Activated CD4-positive, alpha-beta memory T cell treated with anti-CD3 and anti-CD28 coated beads for 36 hours (primary cell): ENCODE data around the gene MPL. TPM values are rescaled to one million over a fixed set of nuclear protein-coding genes. Genes with fewer than 3 reads are reported as not detected.

Experiments
- CTCF ChIA-PET: fragments of 350-600 bp; sonication (Branson Sonifier 250); formaldehyde crosslinking; loops from one replicate; lab custom pipeline; 2021; ENCODE audit warnings: antibody characterized with exemption, inconsistent platforms; lab: Charles Lee
- POLR2A ChIA-PET: fragments of 350-600 bp; sonication (Branson Sonifier 250); formaldehyde crosslinking; loops from one replicate; lab custom pipeline; 2021; ENCODE audit warnings: antibody characterized with exemption; lab: Charles Lee
- DNase-seq: peaks from one replicate; pipeline ENCODE4 v3.0.0-alpha.2; 2020
- H3K27ac Mint-ChIP-seq: one replicate; pipeline ENCODE4 v1.8.0; 2021; ENCODE audit warnings: mixed read lengths
- H3K27me3 Mint-ChIP-seq: one replicate; pipeline ENCODE4 v1.8.0; 2021; ENCODE audit warnings: mixed read lengths
- H3K36me3 Mint-ChIP-seq: one replicate; pipeline ENCODE4 v1.8.0; 2021; ENCODE audit warnings: mixed read lengths
- H3K4me1 Mint-ChIP-seq: one replicate; pipeline ENCODE4 v1.8.0; 2021; ENCODE audit warnings: low read depth, mixed read lengths
- H3K4me3 Mint-ChIP-seq: one replicate; pipeline ENCODE4 v1.8.0; 2021; ENCODE audit warnings: mild to moderate bottlenecking, mixed read lengths
- H3K9me3 Mint-ChIP-seq: one replicate; pipeline ENCODE4 v1.8.0; 2021; ENCODE audit warnings: mixed read lengths
- intact Hi-C: fragments of 100-400 bp; cut with micrococcal nuclease; formaldehyde crosslinking; loops from one replicate; pipeline ENCODE4 v1.15.1; 2023
- total RNA-seq, 2 experiments: library from RNA; stranded (reverse); gene quantifications; one replicate each; pipeline ENCODE4 v1.2.3, GENCODE V29; 2021

MPL gene
- total RNA-seq, result not detected

- Mint-ChIP-seq H3K4me1 (no peaks in the 10 kb centered on the region), H3K27me3 (no peaks in the 10 kb centered on the region), H3K36me3 (no peaks in the 10 kb centered on the region), H3K9me3 (no peaks in the 10 kb centered on the region), H3K27ac (no peak within 1 kb of the TSS), H3K4me3 (no peak within 1 kb of the TSS)
- intact Hi-C loops, result no loop called here
- ChIA-PET CTCF (interaction anchor here (1.2 kb wide), 1 partner anchor 9 kb away, joined by 3 read pairs; no protein-coding TSS in a partner anchor), POLR2A (no interaction called here)
- DNase-seq, result no peak
These were observed at the start of gene MPL for GRCh38 chr1:43337588-43337987. MPL (plus strand) TSS chr1:43337818; CDS start chr1:43337849, 31 bp downstream.

- H3K4me1 Mint-ChIP-seq, result no peaks in the 10 kb centered on the region
- CTCF ChIA-PET, result no interaction called here
- DNase-seq, result no peak
- H3K36me3 Mint-ChIP-seq, result no peaks in the 10 kb centered on the region
- H3K9me3 Mint-ChIP-seq, result no peaks in the 10 kb centered on the region
- intact Hi-C loops, result no loop called here
- no peak overlapping the region for H3K4me3 Mint-ChIP-seq
- no peak overlapping the region for H3K27ac Mint-ChIP-seq
- H3K27me3 Mint-ChIP-seq, result no peaks in the 10 kb centered on the region
- POLR2A ChIA-PET, result no interaction called here
These were observed 49.4 kb upstream of the MPL start for GRCh38 chr1:43288058-43288784.

DNA sequence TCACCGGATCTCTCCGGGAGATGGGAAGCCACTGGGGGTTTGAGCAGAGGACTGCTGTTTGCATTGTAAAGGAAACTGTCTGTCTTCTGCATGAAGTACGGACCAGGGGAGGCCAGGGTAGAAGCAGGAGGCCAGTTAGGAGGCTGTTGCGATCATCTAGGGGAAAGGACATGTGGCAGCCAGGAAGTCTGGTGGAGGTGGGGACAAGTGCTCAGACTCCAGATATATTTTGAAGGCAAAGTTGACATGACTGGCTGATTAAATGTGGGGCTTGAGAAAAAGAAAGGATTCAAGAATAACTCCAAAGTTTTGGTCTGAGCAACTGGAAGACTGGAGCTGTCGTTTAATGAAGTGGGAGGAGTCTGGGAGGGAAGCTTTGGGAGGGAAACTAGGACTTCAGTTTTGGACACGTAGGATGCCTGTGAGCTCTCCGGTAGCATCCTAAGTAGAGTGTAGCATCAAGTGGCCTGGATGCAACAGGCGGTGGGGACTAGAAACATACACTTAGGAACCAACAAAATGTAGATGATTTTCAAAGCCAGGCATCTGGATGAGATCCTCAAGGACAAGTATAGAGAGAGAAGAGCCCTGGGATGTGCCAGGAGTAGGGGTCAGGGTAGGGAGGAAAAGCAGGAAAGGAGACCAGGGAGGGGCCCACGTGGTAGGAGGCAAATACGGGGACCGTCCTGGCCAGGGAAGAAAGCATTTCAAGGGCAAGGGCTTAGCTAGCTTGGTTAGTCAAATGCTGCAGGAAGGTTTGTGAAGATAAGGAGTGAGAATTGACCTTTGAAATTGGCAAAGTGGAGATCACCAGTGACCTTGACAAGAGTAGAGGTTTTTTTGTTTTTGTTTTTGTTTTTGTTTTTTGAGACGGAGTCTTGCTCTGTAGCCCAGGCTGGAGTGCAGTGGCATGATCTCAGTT, 48.6 kb upstream of the MPL start:
- ChIA-PET POLR2A (interaction anchor here (1.6 kb wide), 1 partner anchor 14 kb away, joined by 3 read pairs; no protein-coding TSS in a partner anchor), CTCF (no interaction called here)
- no peaks in the 10 kb centered on the region for H3K4me1 Mint-ChIP-seq
- H3K36me3 Mint-ChIP-seq, result no peaks in the 10 kb centered on the region
- no peaks in the 10 kb centered on the region for H3K27me3 Mint-ChIP-seq
- H3K4me3 Mint-ChIP-seq, result no peak overlapping the region
- intact Hi-C loops, result no loop called here
- no peak for DNase-seq
- no peaks in the 10 kb centered on the region for H3K9me3 Mint-ChIP-seq
- H3K27ac Mint-ChIP-seq, result no peak overlapping the region

- H3K4me1 Mint-ChIP-seq, result peaks cover 16% of the 10 kb centered on the region
- H3K36me3 Mint-ChIP-seq, result no peaks in the 10 kb centered on the region
- intact Hi-C loops, result no loop called here
- no peak overlapping the region for H3K27ac Mint-ChIP-seq
- ChIA-PET CTCF (no interaction called here), POLR2A (interaction anchor here (0.6 kb wide), 1 partner anchor 76 kb away, joined by 4 read pairs; the partner anchor contains the start of gene ELOVL1)
- no peaks in the 10 kb centered on the region for H3K27me3 Mint-ChIP-seq
- H3K9me3 Mint-ChIP-seq, result no peaks in the 10 kb centered on the region
- DNase-seq, result no peak
- no peak overlapping the region for H3K4me3 Mint-ChIP-seq
These were observed 45.4 kb upstream of the MPL start for GRCh38 chr1:43292216-43292615.

- Mint-ChIP-seq H3K27me3 (no peaks in the 10 kb centered on the region), H3K9me3 (no peaks in the 10 kb centered on the region), H3K4me3 (no peak overlapping the region), H3K36me3 (no peaks in the 10 kb centered on the region), H3K27ac (no peak overlapping the region), H3K4me1 (peaks cover 16% of the 10 kb centered on the region)
- intact Hi-C loops, result no loop called here
- POLR2A ChIA-PET, result interaction anchor here (0.6 kb wide), 1 partner anchor 75 kb away, joined by 4 read pairs; the partner anchor contains the start of gene ELOVL1
- CTCF ChIA-PET, result no interaction called here
- no peak for DNase-seq
These were observed 44.9 kb upstream of the MPL start for GRCh38 chr1:43292679-43293078.

GRCh38 chr1:43293176-43293575, 44.4 kb upstream of the MPL start:
- Mint-ChIP-seq H3K9me3 (no peaks in the 10 kb centered on the region), H3K27ac (no peak overlapping the region), H3K4me1 (peaks cover 16% of the 10 kb centered on the region), H3K27me3 (no peaks in the 10 kb centered on the region), H3K4me3 (no peak overlapping the region), H3K36me3 (no peaks in the 10 kb centered on the region)
- ChIA-PET CTCF (no interaction called here), POLR2A (no interaction called here)
- DNase-seq, result no peak
- intact Hi-C loops, result no loop called here

GRCh38 chr1:43293896-43294760, 43.5 kb upstream of the MPL start:
- ChIA-PET POLR2A (no interaction called here), CTCF (no interaction called here)
- Mint-ChIP-seq H3K4me3 (no peak overlapping the region), H3K36me3 (no peaks in the 10 kb centered on the region), H3K27me3 (no peaks in the 10 kb centered on the region), H3K9me3 (no peaks in the 10 kb centered on the region), H3K27ac (no peak overlapping the region), H3K4me1 (peaks cover 16% of the 10 kb centered on the region)
- intact Hi-C loops, result no loop called here
- no peak for DNase-seq

DNA sequence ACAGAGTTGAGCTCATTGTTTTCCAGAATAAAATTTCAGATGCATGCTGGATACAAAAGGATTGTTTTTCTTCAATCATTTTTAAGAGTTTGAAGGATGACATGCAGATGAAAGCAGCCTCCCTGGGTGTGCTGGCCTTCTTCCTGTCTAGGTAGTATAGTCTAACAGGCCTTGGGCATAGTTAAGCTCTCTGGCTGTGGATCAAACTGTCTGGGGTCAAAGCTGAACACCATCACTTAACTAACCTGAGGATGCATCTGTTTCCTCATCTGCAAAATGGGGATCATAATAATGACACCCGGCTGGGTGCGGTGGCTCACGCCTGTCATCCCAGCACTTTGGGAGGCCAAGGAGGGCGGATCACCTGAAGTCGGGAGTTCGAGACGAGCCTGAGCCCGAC, 42.9 kb upstream of the MPL start:
- intact Hi-C loops, result no loop called here
- H3K4me1 Mint-ChIP-seq, result peaks cover 16% of the 10 kb centered on the region
- ChIA-PET CTCF (no interaction called here), POLR2A (no interaction called here)
- no peak overlapping the region for H3K27ac Mint-ChIP-seq
- H3K36me3 Mint-ChIP-seq, result no peaks in the 10 kb centered on the region
- H3K27me3 Mint-ChIP-seq, result no peaks in the 10 kb centered on the region
- H3K4me3 Mint-ChIP-seq, result no peak overlapping the region
- DNase-seq, result no peak
- no peaks in the 10 kb centered on the region for H3K9me3 Mint-ChIP-seq

- intact Hi-C loops, result no loop called here
These were observed 41.4 kb upstream of the MPL start for GRCh38 chr1:43296207-43296606.

DNA sequence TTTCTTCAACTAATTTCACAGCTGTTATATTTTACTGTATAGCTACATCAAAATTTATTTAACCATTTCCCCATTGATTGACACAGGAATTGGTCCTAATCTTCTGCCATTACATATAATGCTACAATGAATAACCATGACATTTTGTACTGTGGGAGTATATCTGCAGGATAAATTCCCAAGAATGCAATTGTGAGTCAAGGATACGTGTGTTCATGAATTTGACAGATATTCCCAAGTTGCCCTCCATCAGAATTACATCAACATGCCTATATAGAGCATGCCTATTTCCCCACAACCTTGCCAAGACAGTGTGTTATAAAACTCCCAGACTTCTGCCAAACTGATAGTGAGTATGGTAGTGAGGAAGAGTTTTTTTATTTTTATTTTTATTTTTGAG, 39.6 kb upstream of the MPL start:
- DNase-seq, result no peak
- Mint-ChIP-seq H3K27ac (no peak overlapping the region), H3K4me1 (peaks cover 16% of the 10 kb centered on the region), H3K9me3 (no peaks in the 10 kb centered on the region), H3K27me3 (no peaks in the 10 kb centered on the region), H3K36me3 (no peaks in the 10 kb centered on the region), H3K4me3 (no peak overlapping the region)
- CTCF ChIA-PET, result no interaction called here
- POLR2A ChIA-PET, result no interaction called here
- intact Hi-C loops, result no loop called here

More at GRCh38 chr1:43296207-43296606, 41.4 kb upstream of the MPL start:
- H3K4me3 Mint-ChIP-seq, result no peak overlapping the region
- ChIA-PET CTCF (no interaction called here), POLR2A (no interaction called here)
- peak overlapping the region; percentile 30 for H3K27ac Mint-ChIP-seq
- peaks cover 16% of the 10 kb centered on the region for H3K4me1 Mint-ChIP-seq
- no peaks in the 10 kb centered on the region for H3K36me3 Mint-ChIP-seq
- no peaks in the 10 kb centered on the region for H3K9me3 Mint-ChIP-seq
- no peak for DNase-seq
- H3K27me3 Mint-ChIP-seq, result no peaks in the 10 kb centered on the region

- Mint-ChIP-seq H3K36me3 (no peaks in the 10 kb centered on the region), H3K27me3 (no peaks in the 10 kb centered on the region), H3K9me3 (no peaks in the 10 kb centered on the region), H3K27ac (no peak overlapping the region), H3K4me3 (no peak overlapping the region), H3K4me1 (peaks cover 16% of the 10 kb centered on the region)
- POLR2A ChIA-PET, result no interaction called here
- DNase-seq, result no peak
- CTCF ChIA-PET, result no interaction called here
- intact Hi-C loops, result no loop called here
These were observed 38.5 kb upstream of the MPL start for GRCh38 chr1:43299101-43299500.
